CD4-positive, alpha-beta T cell treated with Interleukin-4 for 1 hour (primary cell): ENCODE results near the gene GPR176.

Experiments used
- DNase-seq, 2 donors: peaks; one replicate each; pipeline ENCODE4 v3.0.0-alpha.2; 2020 to 2022

The GPR176 gene

GRCh38 chr15:39801641-39802309, 118.3 kb downstream of the GPR176 start:
- peak in 1 of 2 donors; percentile 4 for DNase-seq

GRCh38 chr15:39799552-39800011, 120.5 kb downstream of the GPR176 start:
- no peak for DNase-seq

- DNase-seq = no peak
Observed at GRCh38 chr15:39798382-39798781, 121.7 kb downstream of the GPR176 start.

DNA sequence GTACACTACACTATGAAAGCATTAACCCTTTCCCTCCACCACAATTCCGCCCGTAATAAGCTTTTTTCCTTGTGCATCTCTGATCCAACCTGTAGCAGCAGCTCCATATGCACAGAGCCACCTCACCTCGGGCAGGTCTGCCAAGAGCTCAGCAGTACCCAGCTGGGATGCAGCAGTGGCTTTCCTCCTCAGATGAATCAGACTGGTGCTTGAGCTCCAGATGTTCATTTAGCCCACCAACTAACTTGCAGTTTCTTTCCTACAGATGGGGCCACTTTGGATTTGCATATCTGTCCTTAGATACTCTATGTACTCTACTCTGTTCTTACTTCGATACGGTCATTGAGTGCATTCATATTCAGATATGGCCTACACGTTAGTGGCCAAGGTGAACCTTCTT, 122.7 kb downstream of the GPR176 start:
- no peak for DNase-seq

DNA sequence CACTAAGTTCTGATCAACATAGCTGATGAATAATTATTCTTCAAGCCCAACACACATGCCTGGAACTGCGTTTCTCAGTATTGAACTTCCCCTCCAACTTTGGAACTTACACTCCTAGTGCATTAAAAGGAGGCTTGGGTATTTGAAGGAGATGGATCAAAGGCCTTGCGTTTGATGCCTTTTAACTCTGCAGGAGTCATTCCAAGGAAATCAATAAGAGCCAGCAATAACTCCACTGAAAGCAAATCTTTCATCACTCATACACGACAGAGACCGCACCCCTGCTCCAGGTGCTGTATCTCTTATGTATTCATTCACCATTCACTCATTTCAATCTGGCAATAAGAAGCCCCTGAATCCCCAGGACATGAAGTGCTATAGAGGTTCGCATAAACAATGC, 123.5 kb downstream of the GPR176 start:
- no peak for DNase-seq

GRCh38 chr15:39795486-39795885, 124.6 kb downstream of the GPR176 start:
- DNase-seq = no peak

DNA sequence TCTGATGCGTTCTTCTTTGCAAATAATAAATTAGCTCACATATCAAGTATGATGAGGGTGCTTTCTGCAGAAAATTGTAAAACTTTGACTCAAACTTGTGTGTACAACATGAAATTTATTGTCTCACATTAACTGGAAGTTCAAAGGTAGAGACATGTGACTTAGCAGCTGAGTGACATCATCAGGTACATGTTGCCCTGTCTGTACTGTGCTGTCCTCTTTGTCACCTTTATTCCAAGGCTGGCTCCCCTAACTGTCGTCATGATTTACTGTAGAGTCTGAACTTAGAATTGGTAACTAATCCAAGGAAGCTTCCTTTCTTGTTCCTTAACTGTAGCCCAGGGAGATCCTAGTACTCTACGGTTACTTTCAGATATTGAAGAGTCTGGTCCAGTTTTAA, 125.1 kb downstream of the GPR176 start:
- DNase-seq = no peak

DNA sequence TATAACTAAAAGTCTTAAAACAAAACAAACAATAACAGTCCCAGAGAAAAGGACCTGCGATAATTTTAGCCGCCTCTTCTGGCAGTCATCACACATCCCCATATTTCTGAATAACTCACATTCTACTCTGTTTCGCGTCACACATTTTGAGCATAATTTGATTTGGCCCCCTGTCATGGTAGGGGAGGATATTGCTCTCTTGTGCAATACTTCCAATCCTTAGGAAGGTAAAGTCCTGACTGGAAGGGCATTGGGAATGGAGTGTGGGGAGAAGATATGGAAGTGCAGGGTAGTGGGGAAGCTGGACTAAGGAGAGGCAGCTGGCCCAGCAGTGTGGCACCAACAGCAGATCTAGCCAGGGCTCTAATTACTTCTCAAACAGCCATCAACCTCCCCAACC, 126.1 kb downstream of the GPR176 start:
- DNase-seq = no peak

GRCh38 chr15:39792844-39793335, 127.2 kb downstream of the GPR176 start:
- DNase-seq = no peak

- no peak for DNase-seq
Observed at GRCh38 chr15:39792025-39792843, 127.8 kb downstream of the GPR176 start.

DNA sequence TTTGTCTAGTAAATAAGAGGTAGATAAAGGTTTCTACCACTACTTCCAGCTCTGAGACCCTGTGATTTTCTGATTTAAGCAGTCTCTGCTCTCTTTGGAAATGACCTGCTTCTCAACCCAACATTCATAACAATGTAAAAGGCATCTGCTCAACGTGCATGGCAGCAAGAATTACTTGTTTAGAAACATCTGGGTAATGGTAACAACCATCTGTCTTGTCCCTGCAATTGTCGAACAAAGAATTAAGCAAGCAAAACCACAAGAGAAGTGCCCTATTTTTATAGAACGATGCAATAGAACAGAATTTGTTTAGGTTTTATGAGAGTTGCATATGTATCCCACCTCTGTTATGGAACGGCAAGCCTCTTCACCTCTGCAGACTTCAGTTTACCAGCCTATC, 130.3 kb downstream of the GPR176 start:
- DNase-seq = no peak

DNA sequence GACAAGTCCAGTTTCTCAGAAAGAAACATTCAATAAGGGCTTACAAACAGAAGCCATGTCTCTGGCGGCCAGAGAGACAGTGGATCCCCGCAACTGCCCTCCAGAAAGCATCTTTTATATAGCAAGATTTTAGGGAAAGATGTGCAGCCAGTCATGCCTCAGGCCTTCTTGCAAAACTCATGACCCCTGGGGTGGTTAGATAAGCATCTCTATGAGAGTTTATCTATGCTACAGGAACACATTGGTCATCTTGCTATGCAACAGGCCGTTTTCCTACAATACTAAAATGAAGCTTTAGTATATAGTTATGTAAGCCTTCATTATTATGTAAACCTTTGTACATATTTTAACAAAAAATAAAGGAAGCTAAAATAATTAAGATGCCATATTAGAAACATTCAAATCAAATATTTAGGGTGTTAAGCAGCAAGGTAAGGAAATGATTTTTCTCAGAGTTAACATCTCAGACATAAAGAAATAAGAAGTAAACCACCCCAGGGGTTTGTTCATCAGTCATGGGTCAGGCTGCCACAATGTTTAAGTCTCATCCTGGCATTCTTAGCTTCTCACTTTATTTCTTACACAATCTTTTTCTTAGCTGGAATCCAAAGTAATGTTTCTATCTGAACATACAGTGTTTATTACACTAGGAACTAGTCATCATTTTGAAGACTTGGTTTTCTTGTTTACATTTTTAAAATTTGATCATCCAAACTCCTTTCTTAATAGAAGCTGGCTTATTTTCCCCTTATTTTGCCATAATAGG, 131.1 kb downstream of the GPR176 start:
- DNase-seq = no peak

- no peak for DNase-seq
Observed at GRCh38 chr15:39788108-39788507, 132.0 kb downstream of the GPR176 start.

DNA sequence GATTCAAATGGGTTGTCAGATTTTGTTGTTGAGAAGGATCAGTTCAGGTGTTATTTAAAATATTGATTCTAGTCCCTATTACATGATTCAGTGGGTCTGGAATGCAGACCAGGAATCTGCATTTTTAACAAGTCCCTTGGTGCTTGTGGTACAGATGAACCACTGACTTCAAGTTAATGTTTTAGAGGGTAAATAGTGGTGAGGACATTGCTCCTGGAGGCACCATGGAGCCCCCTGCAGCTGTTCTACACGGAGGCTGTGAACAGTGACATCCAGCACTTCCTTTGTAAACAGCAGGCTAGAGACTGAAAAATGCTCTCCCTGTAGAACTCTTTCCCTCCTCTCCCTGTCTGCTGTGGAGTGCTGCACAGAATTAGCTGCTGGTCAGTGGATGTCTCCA, 132.6 kb downstream of the GPR176 start:
- DNase-seq = no peak

GRCh38 chr15:39786447-39787056, 133.5 kb downstream of the GPR176 start:
- peak in 1 of 2 donors; percentile 52 for DNase-seq

DNA sequence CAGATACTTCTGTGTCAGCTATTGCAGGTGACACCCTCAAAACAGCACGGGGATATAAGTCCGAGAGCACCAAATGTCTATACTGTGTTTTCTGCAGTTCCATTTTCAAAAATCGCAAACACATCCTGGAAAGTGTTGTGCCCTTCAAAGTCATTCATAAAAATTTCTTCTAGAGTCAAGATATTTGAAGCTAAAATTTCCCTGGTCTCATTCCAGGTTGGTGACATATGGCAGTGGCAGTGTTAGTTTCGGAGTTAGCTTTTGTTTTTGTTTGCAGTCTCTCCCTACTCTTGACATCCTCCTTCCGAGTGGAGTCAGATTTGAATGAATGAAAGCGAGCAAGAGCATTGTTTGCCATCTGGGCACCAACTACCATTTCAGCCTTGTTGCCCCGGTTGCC, 134.2 kb downstream of the GPR176 start:
- no peak for DNase-seq

- DNase-seq = no peak
Observed at GRCh38 chr15:39785139-39785538, 134.9 kb downstream of the GPR176 start.

DNA sequence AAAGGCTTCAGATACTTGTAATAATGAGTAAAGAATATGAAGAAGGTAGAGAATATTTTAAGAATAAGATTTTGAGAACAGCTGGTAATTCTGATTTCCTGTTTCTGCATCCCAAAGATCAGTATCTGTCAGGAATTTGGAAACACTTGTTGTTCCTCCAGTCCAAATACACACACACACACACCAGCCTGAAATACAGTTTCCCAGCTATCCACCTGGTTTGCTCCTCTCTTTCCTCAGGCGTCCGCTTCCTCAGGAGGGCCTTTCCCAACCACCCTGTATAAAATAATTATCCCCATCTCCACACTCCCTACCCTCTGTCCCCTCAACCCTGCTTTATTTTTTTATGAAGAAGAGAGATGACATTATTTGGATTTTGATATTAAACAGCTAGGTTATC, 135.4 kb downstream of the GPR176 start:
- no peak for DNase-seq

DNA sequence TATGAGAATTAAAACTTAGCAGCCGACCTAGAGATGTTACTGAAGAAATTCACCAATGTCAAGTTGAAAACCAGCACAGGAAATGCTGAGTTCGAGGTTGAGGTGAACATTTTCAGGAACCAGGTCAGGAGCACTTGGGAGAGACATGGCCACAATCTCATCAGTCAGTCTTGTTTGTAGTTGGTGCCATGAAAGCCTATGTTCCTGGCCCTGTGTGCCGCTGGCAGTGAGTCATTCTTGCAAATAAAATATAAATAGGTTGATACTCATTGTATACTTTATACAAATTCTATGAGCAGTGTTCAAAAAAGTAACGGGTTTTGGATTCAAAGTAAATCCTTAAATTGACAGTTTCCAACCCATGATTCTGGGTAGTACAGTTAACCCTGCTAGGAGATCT, 135.9 kb downstream of the GPR176 start:
- no peak for DNase-seq

DNA sequence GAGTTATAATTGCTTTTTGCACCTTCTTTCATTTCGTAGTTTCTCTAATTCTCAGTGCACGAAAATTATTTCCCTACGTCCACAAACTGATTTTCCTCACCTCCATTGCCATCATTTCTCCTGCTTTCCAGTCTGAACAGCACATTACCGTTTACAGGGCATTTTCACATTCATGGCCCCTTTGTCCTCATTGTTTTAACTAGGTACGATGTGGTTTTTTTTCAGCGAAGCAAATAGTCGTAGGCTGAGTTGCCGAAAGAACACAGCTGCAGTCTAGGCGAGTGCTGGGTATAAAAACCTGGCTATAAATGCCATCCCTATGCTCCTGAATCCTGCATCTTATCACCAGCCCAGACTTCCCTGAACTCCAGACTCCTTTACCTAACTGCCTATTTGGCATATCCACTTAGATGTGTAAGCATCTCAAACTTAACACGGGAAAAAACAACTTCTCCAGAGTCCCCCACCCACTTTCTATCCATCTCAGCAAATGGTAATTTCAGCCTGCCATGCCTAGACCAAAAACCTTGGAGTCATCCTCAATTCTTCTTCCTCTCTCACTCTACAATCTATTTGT, 136.7 kb downstream of the GPR176 start:
- peak in 1 of 2 donors; percentile 5 for DNase-seq

DNA sequence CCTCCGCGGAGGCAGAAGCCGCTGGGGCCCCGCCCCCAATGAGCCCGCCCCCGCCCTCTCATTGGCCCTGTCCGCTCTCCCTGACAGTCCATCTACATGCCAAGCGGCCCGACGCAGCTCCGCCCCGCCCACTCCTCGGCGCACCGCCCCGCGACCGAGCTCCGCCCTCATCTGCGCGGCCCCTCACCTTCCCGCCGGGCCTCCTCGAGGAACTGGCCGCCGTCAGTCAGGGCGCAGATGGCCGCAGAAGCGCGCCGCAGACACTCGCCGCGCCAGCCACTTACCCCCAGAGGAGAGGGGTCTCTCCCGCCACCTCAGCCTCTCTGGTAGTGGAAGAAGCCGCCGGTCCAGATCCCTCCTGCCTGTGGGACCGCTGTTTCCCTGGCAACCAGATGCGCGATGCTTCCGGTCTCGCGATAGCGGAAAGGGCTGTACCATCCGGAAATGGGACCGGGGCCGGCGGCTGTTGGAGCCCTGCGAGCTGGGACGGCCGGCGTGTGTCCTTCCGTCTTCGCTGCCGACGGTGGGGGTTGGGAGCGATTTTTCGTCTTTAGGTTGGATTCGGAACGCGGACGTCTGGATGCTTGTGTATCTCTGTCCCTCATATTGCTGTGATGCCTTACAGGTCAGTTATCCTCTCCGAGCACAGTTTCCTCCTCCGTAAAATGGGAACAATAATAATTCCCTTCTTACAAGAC, 137.5 kb downstream of the GPR176 start, which contains the start of gene FSIP1:
Gene FSIP1 (minus strand): TSS at position 401 of the 698 bp plus-strand sequence. CDS start 6,317 bp downstream, outside the sequence.
- DNase-seq = peak; percentile 95 to 96

GRCh38 chr15:39781967-39782302, 138.1 kb downstream of the GPR176 start:
- no peak for DNase-seq
